ENCODE results near the gene FAM236C.
"Not testable (repeated sequence)": the region's sequence is repeated elsewhere in the genome, so short reads cannot be mapped to it uniquely, and the experiment has no call there.

- not testable (repeated sequence) for TF ChIP-seq CTCF (IDR thresholded peaks at IDR 0.05); POLR2AphosphoS5 (IDR thresholded peaks at IDR 0.05; ENCODE audit: low read depth, low read length); JUND (IDR thresholded peaks at IDR 0.05); IRF3 (IDR thresholded peaks at IDR 0.05; ENCODE audit: low read depth, low read length); EP300 (IDR thresholded peaks at IDR 0.05; ENCODE audit: borderline replicate concordance in 1 of 2, low read depth in 1 of 2, low read length in 1 of 2); FOXM1 (IDR thresholded peaks at IDR 0.05; ENCODE audit: low read depth); TAF1 (IDR thresholded peaks at IDR 0.05; ENCODE audit: borderline replicate concordance, low read depth, low read length); MAX (IDR thresholded peaks at IDR 0.05; ENCODE audit: low read depth); RAD21 (IDR thresholded peaks at IDR 0.05; ENCODE audit: low read length); FOXJ3 (CRISPR knock-in tag; IDR thresholded peaks at IDR 0.05); RCOR1 (IDR thresholded peaks at IDR 0.05; ENCODE audit: low read length); SIN3A (IDR thresholded peaks at IDR 0.05; ENCODE audit: borderline replicate concordance, low read depth, low read length); YY1 (IDR thresholded peaks at IDR 0.05; ENCODE audit: low read depth)
Observed at GRCh38 chrX:72942272-72942671, 29.9 kb downstream of the FAM236C start.
